PC-3 (cell line): Measurements from ENCODE around the gene RUFY4. TPM values are rescaled to one million over a fixed set of nuclear protein-coding genes. Genes with fewer than 3 reads are reported as not detected.

Experiments
- ATAC-seq: fragments of 200-7000 bp; cut with Tn5 transposase; 2 replicates; pipeline ENCODE4 v1.9.1; 2020; ENCODE audit warnings: mild to moderate bottlenecking, moderate library complexity
- BruUV-seq: library from RNA; stranded (reverse); fragments of 400-500 nt; replicated peaks from 2 replicates; lab custom pipeline; 2021; lab: Mats Ljungman, UMichigan
- CTCF ChIA-PET: fragments of 300-600 bp; sonication (Branson Sonifier 250); formaldehyde crosslinking; loops from one replicate; lab custom pipeline; 2022; ENCODE audit warnings: antibody characterized with exemption; lab: Charles Lee
- POLR2A ChIA-PET: fragments of 300-600 bp; sonication (Branson Sonifier 250); formaldehyde crosslinking; loops from one replicate; lab custom pipeline; 2022; ENCODE audit warnings: antibody characterized with exemption; ENCODE audit not compliant: unreplicated experiment; lab: Charles Lee
- DNase-seq: peaks from one replicate; pipeline ENCODE4 v3.0.0-alpha.2; 2015
- H2AFZ ChIP-seq: fragments of 300-600 bp; sonication (generic); 2 replicates; pipeline ENCODE4 v1.6.0; 2016; ENCODE audit warnings: antibody characterized with exemption, low read length
- H3F3A ChIP-seq: fragments of 300-600 bp; sonication (generic); one replicate; pipeline ENCODE4 v1.6.0; 2017; ENCODE audit warnings: antibody characterized with exemption, low read length, control low read depth, mild to moderate bottlenecking; ENCODE audit not compliant: unreplicated experiment
- H3K27ac ChIP-seq: fragments of 300-600 bp; sonication (generic); 2 replicates; pipeline ENCODE4 v1.5.1; 2016; ENCODE audit warnings: mild to moderate bottlenecking, low read length
- H3K27me3 ChIP-seq: fragments of 300-600 bp; sonication (generic); 2 replicates; pipeline ENCODE4 v1.6.1; 2016; ENCODE audit warnings: low read length, mixed read lengths
- H3K36me3 ChIP-seq: fragments of 300-600 bp; sonication (generic); 2 replicates; pipeline ENCODE4 v1.6.1; 2016; ENCODE audit warnings: low read depth, mixed run types, low read length, mixed read lengths
- H3K4me1 ChIP-seq: fragments of 300-600 bp; sonication (generic); 2 replicates; pipeline ENCODE4 v1.5.1; 2016; ENCODE audit warnings: low read length; ENCODE audit not compliant: insufficient read depth
- H3K4me2 ChIP-seq: fragments of 300-600 bp; sonication (generic); 2 replicates; pipeline ENCODE4 v1.6.0; 2016; ENCODE audit warnings: low read length
- H3K4me3 ChIP-seq: fragments of 300-600 bp; sonication (generic); 2 replicates; pipeline ENCODE4 v1.5.1; 2016; ENCODE audit warnings: mild to moderate bottlenecking, low read length, mixed read lengths
- H3K79me2 ChIP-seq: fragments of 300-600 bp; sonication (generic); 2 replicates; pipeline ENCODE4 v1.6.1; 2017; ENCODE audit warnings: low read length, mixed read lengths
- H3K9ac ChIP-seq: fragments of 300-600 bp; sonication (generic); 2 replicates; pipeline ENCODE4 v1.6.0; 2016; ENCODE audit warnings: mild to moderate bottlenecking, low read length
- H3K9me2 ChIP-seq: fragments of 300-600 bp; sonication (generic); replicated peaks from 2 replicates; pipeline ENCODE4 v1.6.1; 2016; ENCODE audit warnings: mixed run types, low read length, mixed read lengths
- H3K9me3 ChIP-seq: fragments of 300-600 bp; sonication (generic); 2 replicates; pipeline ENCODE4 v1.6.1; 2016; ENCODE audit warnings: low read length, mixed read lengths
- H4K20me1 ChIP-seq: fragments of 300-600 bp; sonication (generic); 2 replicates; pipeline ENCODE4 v1.6.1; 2016; ENCODE audit warnings: low read length, mixed read lengths
- EZH2 ChIP-seq: fragments of 300-600 bp; sonication (generic); IDR thresholded peaks from one replicate; pipeline ENCODE4 v1.6.1; 2017; ENCODE audit warnings: antibody characterized with exemption, mild to moderate bottlenecking, low read length; ENCODE audit not compliant: unreplicated experiment
- EZH2phosphoT487 ChIP-seq: fragments of 300-600 bp; sonication (generic); IDR thresholded peaks from 2 replicates; pipeline ENCODE4 v1.6.1; 2018; ENCODE audit warnings: mild to moderate bottlenecking, antibody characterized with exemption, low read length, borderline replicate concordance
- intact Hi-C: fragments of 100-400 bp; cut with micrococcal nuclease; formaldehyde crosslinking; loops from 2 replicates; pipeline ENCODE4 v1.9.0; 2023
- total RNA-seq: library from RNA; depleted of rRNA; stranded (reverse); fragments of >200 nt; gene quantifications from 2 replicates; pipeline ENCODE4 v1.2.3, GENCODE V29; 2014
- TF ChIP-seq, protein P1 (sequence below): fragments of 300-600 bp; sonication (generic); conservative IDR thresholded peaks from 2 replicates; pipeline ENCODE4 v1.5.1; 2017; ENCODE audit warnings: antibody characterized with exemption, low read depth, mild to moderate bottlenecking, low read length

RUFY4 gene
- total RNA-seq, 1 experiment from 2014 or later, result not detected

DNA sequence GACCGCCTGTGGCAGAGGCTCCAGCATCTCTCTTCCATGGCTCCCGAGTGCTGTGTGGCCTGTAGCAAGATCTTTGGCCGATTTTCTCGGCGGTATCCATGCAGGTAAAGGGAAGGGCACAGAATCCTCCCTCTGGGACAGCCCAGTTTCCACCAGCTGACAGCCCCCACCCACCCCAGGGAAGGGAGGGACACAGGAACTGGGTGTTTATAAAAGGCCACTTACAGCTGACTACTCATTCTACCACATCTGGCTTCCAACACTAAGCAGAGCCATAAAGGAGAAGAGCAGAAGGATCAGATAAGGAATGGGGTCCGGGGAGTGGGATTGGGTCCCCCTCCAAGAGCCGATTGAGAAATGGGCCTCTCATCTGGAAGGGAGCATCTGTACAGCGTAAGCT lies 20.2 kb downstream of the RUFY4 start:
- H3K27ac ChIP-seq, result no peak overlapping the region
- no peaks in the 10 kb centered on the region for H3K4me1 ChIP-seq
- BruUV-seq, result no TSS peak
- TF ChIP-seq, protein P1, sequence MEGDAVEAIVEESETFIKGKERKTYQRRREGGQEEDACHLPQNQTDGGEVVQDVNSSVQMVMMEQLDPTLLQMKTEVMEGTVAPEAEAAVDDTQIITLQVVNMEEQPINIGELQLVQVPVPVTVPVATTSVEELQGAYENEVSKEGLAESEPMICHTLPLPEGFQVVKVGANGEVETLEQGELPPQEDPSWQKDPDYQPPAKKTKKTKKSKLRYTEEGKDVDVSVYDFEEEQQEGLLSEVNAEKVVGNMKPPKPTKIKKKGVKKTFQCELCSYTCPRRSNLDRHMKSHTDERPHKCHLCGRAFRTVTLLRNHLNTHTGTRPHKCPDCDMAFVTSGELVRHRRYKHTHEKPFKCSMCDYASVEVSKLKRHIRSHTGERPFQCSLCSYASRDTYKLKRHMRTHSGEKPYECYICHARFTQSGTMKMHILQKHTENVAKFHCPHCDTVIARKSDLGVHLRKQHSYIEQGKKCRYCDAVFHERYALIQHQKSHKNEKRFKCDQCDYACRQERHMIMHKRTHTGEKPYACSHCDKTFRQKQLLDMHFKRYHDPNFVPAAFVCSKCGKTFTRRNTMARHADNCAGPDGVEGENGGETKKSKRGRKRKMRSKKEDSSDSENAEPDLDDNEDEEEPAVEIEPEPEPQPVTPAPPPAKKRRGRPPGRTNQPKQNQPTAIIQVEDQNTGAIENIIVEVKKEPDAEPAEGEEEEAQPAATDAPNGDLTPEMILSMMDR, result no peak
- no peak for TF ChIP-seq EZH2phosphoT487
- no peak for TF ChIP-seq EZH2
- no peak overlapping the region for H3K4me3 ChIP-seq
- H3K79me2 ChIP-seq, result no peaks in the 10 kb centered on the region
- DNase-seq (no peak), ATAC-seq (no peak)
- H4K20me1 ChIP-seq, result no peaks in the 10 kb centered on the region
- CTCF ChIA-PET, result no interaction called here
- no peaks in the 10 kb centered on the region for H3F3A ChIP-seq
- peaks cover 4% of the 10 kb centered on the region for H3K9me3 ChIP-seq
- no peak overlapping the region for H3K4me2 ChIP-seq
- H3K27me3 ChIP-seq, result peaks cover 60% of the 10 kb centered on the region
- no peaks in the 10 kb centered on the region for H3K9me2 ChIP-seq
- H2AFZ ChIP-seq, result no peak overlapping the region
- H3K9ac ChIP-seq, result no peak overlapping the region
- no peaks in the 10 kb centered on the region for H3K36me3 ChIP-seq
- intact Hi-C loops, result no loop called here
- POLR2A ChIA-PET, result no interaction called here

DNA sequence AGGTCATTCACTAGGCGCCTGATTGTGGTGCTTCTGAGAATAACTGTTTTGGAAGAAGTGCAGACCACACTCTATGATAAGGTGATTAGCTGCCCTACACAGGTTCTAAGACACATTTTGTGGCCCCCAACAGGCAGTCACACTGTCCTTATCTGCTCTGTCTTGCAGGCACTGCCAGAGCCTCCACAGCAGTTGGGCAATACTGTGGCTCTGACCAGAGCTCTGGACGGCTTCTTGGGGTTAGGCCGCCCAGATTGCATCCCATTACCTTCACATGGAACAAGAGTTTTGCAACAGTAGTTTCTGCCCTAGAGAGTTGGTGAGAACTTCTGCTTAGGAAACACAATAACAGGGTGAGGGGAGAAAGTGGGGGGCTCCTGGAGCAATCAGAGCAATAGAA lies 22.7 kb downstream of the RUFY4 start:
- no peak overlapping the region for H2AFZ ChIP-seq

DNA sequence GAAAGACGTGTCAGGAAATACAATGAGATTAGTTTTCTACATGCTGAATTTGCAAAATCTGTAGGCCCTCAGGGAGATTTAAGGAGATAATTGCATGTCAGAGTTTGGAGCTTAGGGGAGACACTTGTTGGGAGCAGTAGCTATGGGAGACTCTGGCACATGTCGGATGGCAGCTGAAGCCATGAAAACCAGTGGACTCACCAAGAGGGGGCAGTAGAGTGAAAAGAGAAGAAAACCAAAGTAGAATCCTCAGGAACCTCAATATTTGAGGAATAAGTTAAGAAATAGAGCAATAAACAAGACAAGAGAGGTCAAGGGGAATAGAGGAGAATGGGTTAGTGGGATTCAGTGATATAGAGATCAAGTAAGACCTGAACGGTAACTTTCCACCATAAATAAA lies 24.8 kb downstream of the RUFY4 start:
- no peaks in the 10 kb centered on the region for H3K4me1 ChIP-seq
- ATAC-seq (no peak), DNase-seq (no peak)
- POLR2A ChIA-PET, result no interaction called here
- H3K9me3 ChIP-seq, result no peaks in the 10 kb centered on the region
- H3K36me3 ChIP-seq, result no peaks in the 10 kb centered on the region
- CTCF ChIA-PET, result no interaction called here
- H3K4me2 ChIP-seq, result no peak overlapping the region
- H2AFZ ChIP-seq, result no peak overlapping the region
- intact Hi-C loops, result no loop called here
- H3K27me3 ChIP-seq, result peaks cover 75% of the 10 kb centered on the region
- no peaks in the 10 kb centered on the region for H3K9me2 ChIP-seq
- H3K27ac ChIP-seq, result no peak overlapping the region
- no peak overlapping the region for H3K9ac ChIP-seq
- no peaks in the 10 kb centered on the region for H3F3A ChIP-seq
- no peaks in the 10 kb centered on the region for H4K20me1 ChIP-seq
- BruUV-seq, result no TSS peak
- H3K79me2 ChIP-seq, result no peaks in the 10 kb centered on the region
- TF ChIP-seq EZH2phosphoT487 (no peak), EZH2 (no peak)
- TF ChIP-seq, protein P1, result no peak; the same call in 1 of the 2 replicates
- H3K4me3 ChIP-seq, result no peak overlapping the region

More for the DNA sequence above, 22.7 kb downstream of the RUFY4 start:
- ATAC-seq (no peak), DNase-seq (no peak)
- Histone ChIP-seq H3K79me2 (no peaks in the 10 kb centered on the region), H3K9ac (no peak overlapping the region), H3K9me3 (no peaks in the 10 kb centered on the region), H3K9me2 (no peaks in the 10 kb centered on the region), H3K36me3 (no peaks in the 10 kb centered on the region), H3K4me2 (no peak overlapping the region), H3K27me3 (peaks cover 73% of the 10 kb centered on the region), H3K27ac (no peak overlapping the region), H3K4me3 (no peak overlapping the region), H3K4me1 (no peaks in the 10 kb centered on the region), H4K20me1 (no peaks in the 10 kb centered on the region), H3F3A (no peaks in the 10 kb centered on the region)
- TF ChIP-seq EZH2 (no peak), EZH2phosphoT487 (no peak)
- TF ChIP-seq, protein P1, result no peak
- no TSS peak for BruUV-seq
- ChIA-PET POLR2A (no interaction called here), CTCF (no interaction called here)
- intact Hi-C loops, result no loop called here
